Natural killer cell treated with Interleukin-12 subunit alpha and Interleukin-12 subunit beta and Interleukin-15 and Interleukin-18, amount 100 ng/mL, for 72 hours (primary cell): ENCODE data around the gene BNIP3. TPM values are rescaled to one million over a fixed set of nuclear protein-coding genes. Genes with fewer than 3 reads are reported as not detected.

ENCODE experiments used
- ATAC-seq, 2 donors: fragments of 150-1000 bp; cut with Tn5 transposase in 1 of 2; sonication (Bioruptor Pico), chemical (Tn5 transposase) in 1 of 2; 2 replicates each; pipeline ENCODE4 v1.10.0; 2021
- DNase-seq: peaks from one replicate; pipeline ENCODE4 v3.0.0; 2022; ENCODE audit warnings: low spot score
- H3K27ac Mint-ChIP-seq, 2 donors: 1 replicate in 1 of 2; 2 replicates in 1 of 2; pipeline ENCODE4 v1.8.0; 2022; ENCODE audit warnings: mixed read lengths in 2 of 2, mild to moderate bottlenecking in 1 of 2, moderate library complexity in 1 of 2
- H3K27me3 Mint-ChIP-seq, 2 donors: 1 replicate in 1 of 2; 2 replicates in 1 of 2; pipeline ENCODE4 v1.8.0; 2022; ENCODE audit warnings: mixed read lengths in 2 of 2
- H3K36me3 Mint-ChIP-seq: one replicate; pipeline ENCODE4 v1.8.0; 2022; ENCODE audit warnings: mixed read lengths
- H3K4me1 Mint-ChIP-seq, 2 donors: 1 replicate in 1 of 2; 2 replicates in 1 of 2; pipeline ENCODE4 v1.8.0; 2022; ENCODE audit warnings: low read depth in 2 of 2, mixed read lengths in 2 of 2, mild to moderate bottlenecking in 1 of 2
- H3K4me3 Mint-ChIP-seq: one replicate; pipeline ENCODE4 v1.8.0; 2022; ENCODE audit warnings: mixed read lengths
- H3K9me3 Mint-ChIP-seq: 2 replicates; pipeline ENCODE4 v1.8.0; 2022; ENCODE audit warnings: mixed read lengths
- total RNA-seq, 2 donors: library from RNA; stranded (reverse); gene quantifications; one replicate each; pipeline ENCODE4 v1.2.3, GENCODE V29; 2022

The BNIP3 gene, protein sequence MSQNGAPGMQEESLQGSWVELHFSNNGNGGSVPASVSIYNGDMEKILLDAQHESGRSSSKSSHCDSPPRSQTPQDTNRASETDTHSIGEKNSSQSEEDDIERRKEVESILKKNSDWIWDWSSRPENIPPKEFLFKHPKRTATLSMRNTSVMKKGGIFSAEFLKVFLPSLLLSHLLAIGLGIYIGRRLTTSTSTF
- 10 to 100 TPM; 20.5 to 82.2 TPM for total RNA-seq

DNA sequence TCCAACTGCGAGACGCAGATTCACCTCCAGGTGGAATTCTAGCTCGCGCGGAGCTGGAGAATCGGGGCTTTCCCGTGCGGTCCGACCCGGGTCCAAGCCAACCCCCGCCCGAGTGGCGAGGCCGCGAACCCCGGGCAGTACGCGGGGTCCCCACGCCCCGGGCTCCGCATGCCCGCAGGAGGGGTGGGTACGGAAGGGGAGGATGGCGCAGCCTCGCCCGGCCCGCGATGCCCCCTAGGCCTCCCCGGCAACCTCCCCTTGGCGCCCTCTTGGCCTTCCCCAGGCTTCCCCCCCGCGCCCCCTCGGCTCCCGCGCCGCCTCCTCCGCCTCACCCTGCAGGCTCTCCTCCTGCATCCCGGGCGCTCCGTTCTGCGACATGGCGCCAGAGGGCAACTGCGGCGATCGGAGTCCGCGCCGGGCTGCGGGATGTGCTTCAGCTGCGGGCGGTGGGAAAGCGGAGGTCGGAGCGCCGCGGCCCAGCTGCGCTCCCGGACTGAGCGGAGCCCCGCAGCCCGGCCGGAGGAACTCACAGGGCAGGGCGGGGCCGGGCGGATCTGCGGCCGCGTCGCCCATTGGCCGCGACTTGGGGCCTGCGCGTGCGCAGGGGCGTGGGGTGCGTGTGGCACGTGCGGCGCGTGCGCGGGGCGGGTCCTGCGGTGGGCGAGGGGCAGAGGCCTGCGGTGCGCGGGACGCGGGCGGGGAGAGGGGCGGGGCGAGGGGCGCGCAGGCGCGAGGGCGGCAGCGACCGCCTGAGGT is at the start of gene BNIP3:
Gene BNIP3, minus strand, starts transcription at position 495 of the 756 bp plus-strand sequence. Its CDS starts 117 bp downstream, at position 378.
- Mint-ChIP-seq H3K36me3 (no peaks in the 10 kb centered on the region), H3K9me3 (no peaks in the 10 kb centered on the region), H3K27me3 (peaks cover 0 to 4% of the 10 kb centered on the region in 2 donors), H3K4me1 (peaks cover 11 to 22% of the 10 kb centered on the region in 2 donors), H3K27ac (peak within 1 kb of the TSS in 1 of 2 donors; percentile 69), H3K4me3 (peak within 1 kb of the TSS; percentile 85)
- DNase-seq (peak; percentile 95), ATAC-seq (peak; percentile 95 to 96)

DNA sequence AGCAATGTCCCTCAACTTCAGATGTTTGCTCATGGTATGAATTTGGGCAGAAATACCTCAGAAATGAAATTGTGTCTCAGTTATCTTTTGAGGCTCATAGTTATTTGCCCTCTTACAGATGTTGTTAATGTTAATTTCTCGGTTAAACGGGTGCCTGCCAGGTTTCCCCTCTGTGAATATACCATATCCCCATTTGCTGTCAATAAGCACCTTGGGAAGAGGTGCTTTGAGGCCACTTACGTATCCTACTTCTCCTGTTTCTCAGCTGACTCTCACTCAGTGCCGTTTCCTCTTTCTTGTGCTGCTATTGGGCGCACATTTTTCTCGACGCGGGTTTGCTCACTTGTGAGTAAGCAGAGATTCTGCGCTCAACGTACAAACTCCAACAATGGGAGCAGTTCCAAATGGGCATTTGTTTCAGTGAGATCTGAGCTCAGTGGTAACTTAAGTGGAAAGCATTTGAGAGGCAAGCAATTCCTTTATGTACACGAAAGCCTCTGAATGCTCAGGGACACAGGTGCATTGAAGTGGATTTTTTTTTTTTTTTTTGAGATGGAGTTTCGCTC is 49.3 kb upstream of the BNIP3 start:
- Mint-ChIP-seq H3K27me3 (peaks cover 46% of the 10 kb centered on the region in 2 donors), H3K4me3 (no peak overlapping the region), H3K27ac (no peak overlapping the region), H3K4me1 (no peaks in the 10 kb centered on the region), H3K36me3 (no peaks in the 10 kb centered on the region), H3K9me3 (no peaks in the 10 kb centered on the region)
- ATAC-seq (no peak), DNase-seq (no peak)

DNA sequence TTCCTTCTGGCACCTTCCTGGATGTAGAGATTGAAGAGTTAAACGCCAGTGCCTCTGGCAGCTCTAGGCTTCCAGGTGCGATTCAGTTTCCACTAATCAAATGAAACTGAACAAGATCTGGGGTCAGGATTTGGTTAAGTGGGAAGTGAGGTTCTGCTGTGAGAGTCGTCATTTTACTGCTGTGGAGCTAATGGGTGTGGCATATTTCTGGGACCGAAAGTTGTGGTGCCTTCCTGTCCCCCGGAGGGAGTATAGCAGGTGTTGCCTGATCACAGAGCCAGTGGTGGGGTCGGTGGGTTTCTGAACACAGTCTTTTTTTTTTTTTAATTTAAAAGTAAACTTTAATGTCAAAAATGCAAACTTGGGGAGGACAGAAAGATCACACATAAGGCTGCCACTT is 47.0 kb upstream of the BNIP3 start:
- Mint-ChIP-seq H3K36me3 (no peaks in the 10 kb centered on the region), H3K27ac (no peak overlapping the region), H3K4me1 (no peaks in the 10 kb centered on the region), H3K9me3 (no peaks in the 10 kb centered on the region), H3K27me3 (peaks cover 34 to 43% of the 10 kb centered on the region in 2 donors), H3K4me3 (no peak overlapping the region)
- ATAC-seq (no peak), DNase-seq (no peak)

DNA sequence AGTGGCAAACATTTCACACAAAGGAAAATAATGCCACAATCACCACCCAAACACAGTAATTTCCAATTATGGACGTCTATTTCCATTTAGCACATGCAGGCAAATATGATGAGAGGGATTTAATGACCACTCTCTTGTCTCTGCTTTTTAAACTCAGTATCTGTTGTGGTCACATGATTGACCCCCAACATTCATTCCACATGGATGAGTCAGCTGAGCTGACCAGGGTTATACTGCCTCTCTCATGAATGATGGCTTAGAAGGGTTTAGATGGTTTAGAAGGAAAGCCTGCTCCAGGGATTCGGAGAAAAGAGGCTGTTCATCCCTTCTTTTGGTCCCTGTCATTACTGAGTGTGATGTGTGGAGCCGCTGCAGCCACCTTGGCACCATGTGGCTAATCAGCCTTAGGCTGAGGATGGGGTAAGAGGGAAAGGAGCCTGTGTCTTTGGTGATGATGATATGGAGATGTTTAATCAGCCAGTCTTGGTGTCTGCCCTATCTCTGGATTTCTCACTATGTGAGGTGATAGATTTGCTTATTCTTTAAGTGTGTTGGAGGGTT is 45.8 kb upstream of the BNIP3 start:
- no peaks in the 10 kb centered on the region for H3K9me3 Mint-ChIP-seq
- DNase-seq, result no peak
- ATAC-seq, result no peak
- no peaks in the 10 kb centered on the region for H3K36me3 Mint-ChIP-seq
- H3K27me3 Mint-ChIP-seq, result peaks cover 35 to 51% of the 10 kb centered on the region in 2 donors
- no peak overlapping the region for H3K27ac Mint-ChIP-seq
- no peak overlapping the region for H3K4me3 Mint-ChIP-seq
- H3K4me1 Mint-ChIP-seq, result peaks cover 5 to 6% of the 10 kb centered on the region in 2 donors

DNA sequence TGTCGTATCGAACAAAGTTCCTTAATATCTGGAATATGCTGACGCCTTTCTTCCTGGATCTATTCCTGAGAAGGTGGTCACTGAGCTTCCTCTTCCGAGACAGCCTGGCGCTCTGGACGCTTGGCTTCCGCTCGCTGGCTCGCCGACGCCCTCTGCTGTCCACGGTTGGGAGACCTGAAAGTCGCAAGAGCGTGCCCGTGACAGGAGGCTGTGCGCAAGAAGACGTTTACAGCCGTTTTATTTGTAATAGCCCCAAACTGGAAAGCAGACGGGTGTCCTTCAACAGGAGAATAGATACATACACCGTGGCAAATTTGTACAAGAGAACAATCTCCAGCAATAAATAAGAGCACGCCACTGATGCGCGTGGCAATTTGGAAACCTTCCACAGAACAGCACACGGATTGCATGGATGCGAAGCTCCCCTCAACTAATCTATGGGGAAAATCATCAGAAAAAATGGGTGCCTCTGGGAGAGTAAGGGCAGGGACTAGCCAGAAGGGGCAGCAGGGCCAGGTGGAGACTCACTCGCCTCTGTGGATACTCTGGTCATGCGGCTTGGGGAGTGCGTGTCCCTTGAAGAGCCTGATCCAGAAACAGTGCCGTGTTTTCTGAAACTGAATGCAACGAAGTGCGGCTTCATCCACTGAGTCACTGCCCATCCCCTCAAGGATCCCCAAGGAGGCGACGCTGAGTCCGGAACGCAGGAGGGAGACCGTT is 41.5 kb upstream of the BNIP3 start:
- Mint-ChIP-seq H3K27me3 (peaks cover 25 to 34% of the 10 kb centered on the region in 2 donors), H3K4me3 (no peak overlapping the region), H3K4me1 (peaks cover 5 to 6% of the 10 kb centered on the region in 2 donors), H3K27ac (no peak overlapping the region), H3K9me3 (no peaks in the 10 kb centered on the region), H3K36me3 (no peaks in the 10 kb centered on the region)
- DNase-seq (peak; percentile 79), ATAC-seq (peak; percentile 66 to 83)

DNA sequence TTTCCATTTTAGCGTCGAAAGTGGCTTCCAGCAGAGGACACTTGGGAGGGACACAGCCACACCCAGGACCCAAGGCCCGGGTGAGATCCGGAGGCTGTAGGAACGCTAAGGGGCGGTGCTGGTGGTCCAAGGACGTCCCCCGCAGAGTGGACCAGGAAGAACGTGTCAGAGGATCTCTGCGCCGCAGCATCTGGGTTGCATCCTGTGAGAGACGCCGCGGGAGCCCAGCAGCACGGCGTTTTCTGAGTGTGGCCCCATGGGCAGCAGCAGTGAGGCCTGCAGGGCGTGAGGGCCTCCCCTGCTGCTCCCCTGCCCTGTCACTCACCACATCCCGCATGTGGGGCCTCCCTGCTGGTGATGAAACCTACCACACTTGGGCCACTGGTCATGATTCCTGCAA is 40.5 kb upstream of the BNIP3 start:
- no peak for ATAC-seq
- Mint-ChIP-seq H3K4me1 (peaks cover 5 to 6% of the 10 kb centered on the region in 2 donors), H3K36me3 (no peaks in the 10 kb centered on the region), H3K27me3 (peaks cover 17 to 24% of the 10 kb centered on the region in 2 donors), H3K4me3 (no peak overlapping the region), H3K9me3 (no peaks in the 10 kb centered on the region), H3K27ac (no peak overlapping the region)
- no peak for DNase-seq

DNA sequence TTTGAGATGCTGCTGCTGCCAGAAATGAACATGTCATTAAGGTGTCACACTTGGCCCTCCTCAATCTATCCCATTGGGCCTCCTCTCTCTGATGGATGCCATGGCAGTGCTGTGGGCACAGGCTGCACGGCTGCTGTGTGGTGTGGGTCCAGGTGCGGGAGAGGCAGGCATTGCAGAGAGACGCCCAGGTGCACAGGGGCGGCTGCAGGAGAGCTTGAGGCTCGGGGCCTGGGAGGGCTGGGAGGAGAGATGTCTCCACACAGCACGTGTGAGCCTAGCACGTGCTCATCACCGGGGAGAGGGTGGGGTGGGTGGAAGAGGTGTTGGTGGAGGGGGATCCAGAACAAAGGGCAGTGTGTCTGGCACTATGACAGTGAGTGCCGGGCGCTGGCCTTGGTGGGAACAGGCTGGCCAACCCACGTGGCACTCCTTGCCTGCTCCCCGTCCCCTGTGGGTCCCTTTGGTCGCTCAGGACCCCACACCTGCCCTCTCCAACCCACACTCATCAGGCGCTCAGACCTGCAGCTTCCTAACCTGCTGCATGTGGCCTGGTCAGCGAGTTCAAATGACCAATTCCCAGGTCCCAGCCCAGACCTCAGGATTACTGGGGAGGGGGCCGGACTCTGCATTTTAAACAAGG is 39.9 kb upstream of the BNIP3 start:
- H3K4me3 Mint-ChIP-seq, result no peak overlapping the region
- H3K4me1 Mint-ChIP-seq, result peaks cover 5 to 6% of the 10 kb centered on the region in 2 donors
- no peak overlapping the region for H3K27ac Mint-ChIP-seq
- no peaks in the 10 kb centered on the region for H3K9me3 Mint-ChIP-seq
- peaks cover 13 to 21% of the 10 kb centered on the region in 2 donors for H3K27me3 Mint-ChIP-seq
- no peak for DNase-seq
- peak in 1 of 2 donors; percentile 37 for ATAC-seq
- no peaks in the 10 kb centered on the region for H3K36me3 Mint-ChIP-seq

DNA sequence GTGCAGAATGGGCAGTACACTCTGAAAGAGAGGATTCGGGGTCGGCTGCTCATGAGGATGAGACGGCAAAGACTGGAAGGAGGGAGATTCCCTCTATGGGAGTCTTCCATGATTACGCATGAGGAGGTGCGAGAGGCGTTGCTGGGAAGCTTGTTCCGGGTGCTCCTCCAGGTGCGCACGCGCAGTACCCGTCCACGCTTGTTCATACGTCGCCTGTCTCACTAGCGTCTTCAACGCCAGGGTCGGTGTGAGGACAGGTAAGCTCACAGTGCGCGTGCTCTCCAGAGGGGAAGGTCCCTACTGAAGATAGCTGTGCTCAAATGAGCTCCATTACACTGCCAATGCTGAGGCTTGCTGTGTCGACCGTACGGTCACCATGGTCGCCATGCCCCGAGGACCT is 39.3 kb upstream of the BNIP3 start:
- Mint-ChIP-seq H3K4me1 (peaks cover 5 to 6% of the 10 kb centered on the region in 2 donors), H3K9me3 (no peaks in the 10 kb centered on the region), H3K27me3 (peaks cover 13 to 21% of the 10 kb centered on the region in 2 donors), H3K4me3 (no peak overlapping the region), H3K36me3 (no peaks in the 10 kb centered on the region), H3K27ac (no peak overlapping the region)
- DNase-seq (no peak), ATAC-seq (no peak)

DNA sequence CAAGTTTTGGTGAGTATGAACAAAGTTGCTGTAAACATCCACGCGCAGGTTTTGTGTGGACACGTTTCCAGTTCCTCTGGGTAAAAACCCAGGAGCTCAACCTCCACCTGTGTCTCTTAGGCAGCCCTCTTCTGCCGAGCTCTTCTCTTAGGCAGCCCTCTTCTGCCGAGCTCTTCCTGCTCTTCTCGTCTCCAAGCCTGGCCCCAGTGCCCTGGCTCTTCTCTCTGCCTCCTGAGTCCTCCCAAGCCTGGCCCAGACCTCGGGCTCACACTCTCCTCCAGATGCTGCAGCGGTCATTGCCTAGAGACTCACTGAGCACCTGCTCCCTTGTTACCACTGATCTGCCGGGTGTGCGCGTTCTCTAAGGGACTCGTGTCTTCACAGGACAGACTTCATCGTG is 38.7 kb upstream of the BNIP3 start:
- no peak overlapping the region for H3K4me3 Mint-ChIP-seq
- peaks cover 13 to 21% of the 10 kb centered on the region in 2 donors for H3K27me3 Mint-ChIP-seq
- H3K9me3 Mint-ChIP-seq, result no peaks in the 10 kb centered on the region
- ATAC-seq, result no peak
- H3K4me1 Mint-ChIP-seq, result peaks cover 5 to 6% of the 10 kb centered on the region in 2 donors
- no peaks in the 10 kb centered on the region for H3K36me3 Mint-ChIP-seq
- no peak overlapping the region for H3K27ac Mint-ChIP-seq
- DNase-seq, result no peak

DNA sequence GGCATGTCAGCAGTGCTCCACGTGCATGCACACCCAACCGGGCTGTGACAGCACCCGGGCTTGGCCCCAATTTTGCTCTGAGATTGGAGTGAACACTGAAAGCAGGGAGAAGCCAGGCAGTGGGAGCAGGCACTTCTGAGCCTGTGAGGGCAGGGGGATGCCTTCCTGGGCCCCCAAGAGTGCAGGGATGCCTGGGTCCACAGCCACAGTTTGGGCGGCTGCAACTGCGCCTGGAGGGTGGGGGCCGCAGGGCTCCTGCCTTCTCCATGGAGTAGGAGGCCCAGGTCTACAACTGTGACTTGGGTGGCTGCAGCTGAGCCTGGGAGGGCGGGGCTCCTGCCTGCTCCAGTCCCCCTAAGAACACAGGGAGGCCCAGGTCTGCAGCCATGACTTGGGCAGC is 37.6 kb upstream of the BNIP3 start:
- no peak for DNase-seq
- peaks cover 9 to 13% of the 10 kb centered on the region in 2 donors for H3K27me3 Mint-ChIP-seq
- no peak overlapping the region for H3K27ac Mint-ChIP-seq
- H3K4me1 Mint-ChIP-seq, result peaks cover 5 to 6% of the 10 kb centered on the region in 2 donors
- H3K4me3 Mint-ChIP-seq, result no peak overlapping the region
- ATAC-seq, result peak in 1 of 2 donors; percentile 41
- no peaks in the 10 kb centered on the region for H3K36me3 Mint-ChIP-seq
- no peaks in the 10 kb centered on the region for H3K9me3 Mint-ChIP-seq

DNA sequence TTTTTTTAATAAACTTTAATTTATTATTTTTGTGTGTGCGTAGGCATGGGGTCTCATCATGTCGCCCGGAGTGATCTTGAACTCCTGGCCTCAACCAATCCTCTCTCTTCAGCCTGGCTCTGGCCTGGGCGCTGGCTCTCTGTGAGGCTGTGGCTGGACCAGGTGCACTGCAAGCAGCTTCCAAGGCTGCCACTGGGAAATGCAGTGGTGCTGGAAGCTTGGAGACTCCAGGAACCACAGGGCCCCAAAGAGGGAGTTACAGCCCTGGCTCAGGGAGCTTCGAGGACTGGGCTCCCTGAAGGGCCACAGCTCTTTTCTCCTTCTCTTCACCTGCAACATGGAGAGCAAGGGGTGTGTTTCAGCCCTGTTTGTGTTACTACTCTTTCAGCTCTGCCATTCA is 36.7 kb upstream of the BNIP3 start:
- no peaks in the 10 kb centered on the region for H3K36me3 Mint-ChIP-seq
- peaks cover 6 to 8% of the 10 kb centered on the region in 2 donors for H3K27me3 Mint-ChIP-seq
- no peak overlapping the region for H3K27ac Mint-ChIP-seq
- ATAC-seq (no peak), DNase-seq (no peak)
- no peak overlapping the region for H3K4me3 Mint-ChIP-seq
- H3K4me1 Mint-ChIP-seq, result peaks cover 5 to 6% of the 10 kb centered on the region in 2 donors
- no peaks in the 10 kb centered on the region for H3K9me3 Mint-ChIP-seq

DNA sequence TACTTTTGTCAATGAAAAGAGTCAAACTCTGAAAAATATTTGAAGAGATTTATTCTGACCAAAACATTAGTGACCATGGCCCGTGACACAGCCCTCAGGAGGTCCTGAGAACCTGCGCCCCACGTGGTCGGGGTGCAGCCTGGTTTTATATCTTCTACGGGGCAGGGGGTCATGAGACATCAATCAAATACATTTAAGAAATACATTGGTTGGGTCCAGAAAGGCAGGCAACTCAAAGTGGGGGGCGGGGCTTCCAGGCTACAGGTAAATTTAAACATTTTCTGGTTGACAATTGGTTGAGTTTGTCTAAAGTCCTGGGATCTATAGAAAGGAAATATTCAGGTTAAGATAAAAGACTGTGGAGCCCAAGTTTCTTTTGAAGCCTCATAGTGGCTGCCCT is 34.8 kb upstream of the BNIP3 start:
- Mint-ChIP-seq H3K27me3 (no peaks in the 10 kb centered on the region), H3K4me1 (no peaks in the 10 kb centered on the region), H3K36me3 (no peaks in the 10 kb centered on the region), H3K9me3 (no peaks in the 10 kb centered on the region), H3K4me3 (no peak overlapping the region), H3K27ac (no peak overlapping the region)
- DNase-seq (no peak), ATAC-seq (no peak)

DNA sequence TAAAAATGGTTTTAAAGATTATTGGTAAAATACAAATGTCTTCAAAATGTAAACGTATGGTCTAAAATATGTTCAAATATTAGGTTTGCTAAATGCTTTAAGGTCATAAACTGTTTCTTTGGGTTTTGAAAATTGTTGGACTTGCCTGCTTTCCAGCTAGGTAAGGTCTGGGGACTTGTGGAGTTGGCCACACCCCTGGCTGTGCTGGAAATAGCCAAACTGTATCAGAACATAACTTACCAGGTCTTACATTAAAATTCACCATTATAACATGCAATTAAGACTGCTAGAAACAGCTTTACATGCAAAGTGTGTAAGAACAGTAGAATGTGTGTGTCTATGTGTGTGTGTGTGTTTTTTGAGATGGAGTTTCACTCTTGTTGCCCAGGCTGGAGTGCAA is 29.7 kb upstream of the BNIP3 start:
- no peak for DNase-seq
- no peaks in the 10 kb centered on the region for H3K4me1 Mint-ChIP-seq
- H3K27me3 Mint-ChIP-seq, result peaks cover 22 to 26% of the 10 kb centered on the region in 2 donors
- H3K4me3 Mint-ChIP-seq, result no peak overlapping the region
- no peaks in the 10 kb centered on the region for H3K36me3 Mint-ChIP-seq
- no peak overlapping the region for H3K27ac Mint-ChIP-seq
- H3K9me3 Mint-ChIP-seq, result no peaks in the 10 kb centered on the region
- no peak for ATAC-seq
